Mesendoderm (in vitro differentiated cells): Measurements from ENCODE around the gene EVA1A. TPM values are rescaled to one million over a fixed set of nuclear protein-coding genes. Genes with fewer than 3 reads are reported as not detected.

Source experiments
- DNase-seq: peaks from one replicate; pipeline ENCODE4 v3.0.0; 2013
- H2AK5ac ChIP-seq: 2 replicates; pipeline ENCODE4 v1.6.1; 2013; ENCODE audit warnings: low read length, inconsistent platforms
- H2BK120ac ChIP-seq: 2 replicates; pipeline ENCODE4 v1.6.1; 2013; ENCODE audit warnings: low read depth, mild to moderate bottlenecking, low read length, moderate library complexity, mixed read lengths
- H2BK15ac ChIP-seq: replicated peaks from 2 replicates; pipeline ENCODE4 v1.6.1; 2013; ENCODE audit warnings: low read depth, mild to moderate bottlenecking, moderate library complexity
- H2BK5ac ChIP-seq: 2 replicates; pipeline ENCODE4 v1.6.1; 2013; ENCODE audit warnings: low read length, inconsistent platforms
- H3K18ac ChIP-seq: 2 replicates; pipeline ENCODE4 v1.6.1; 2013; ENCODE audit warnings: mild to moderate bottlenecking, low read length, mixed read lengths
- H3K23ac ChIP-seq: one replicate; pipeline ENCODE4 v1.6.1; 2013; ENCODE audit warnings: low read length
- H3K27ac ChIP-seq: 2 replicates; pipeline ENCODE4 v1.5.1; 2013; ENCODE audit warnings: low read depth, mild to moderate bottlenecking, inconsistent platforms, low read length, moderate library complexity
- H3K27me3 ChIP-seq: 2 replicates; pipeline ENCODE4 v1.6.1; 2013; ENCODE audit warnings: low read length, control low read depth, mild to moderate bottlenecking, inconsistent platforms; ENCODE audit not compliant: insufficient read depth, poor library complexity
- H3K36me3 ChIP-seq: 2 replicates; pipeline ENCODE4 v1.6.1; 2013; ENCODE audit warnings: low read length, inconsistent platforms; ENCODE audit not compliant: control insufficient read depth, insufficient read depth
- H3K4ac ChIP-seq: one replicate; pipeline ENCODE4 v1.6.1; 2013; ENCODE audit warnings: low read depth, mild to moderate bottlenecking, low read length, moderate library complexity
- H3K4me1 ChIP-seq: 2 replicates; pipeline ENCODE4 v1.6.1; 2013; ENCODE audit warnings: low read depth, low read length, inconsistent platforms; ENCODE audit not compliant: control insufficient read depth
- H3K4me2 ChIP-seq: 2 replicates; pipeline ENCODE4 v1.6.1; 2013; ENCODE audit warnings: low read length
- H3K4me3 ChIP-seq: 2 replicates; pipeline ENCODE4 v1.5.1; 2013; ENCODE audit warnings: mild to moderate bottlenecking, low read length
- H3K56ac ChIP-seq: one replicate; pipeline ENCODE4 v1.6.1; 2013; ENCODE audit warnings: low read length
- H3K79me1 ChIP-seq: 2 replicates; pipeline ENCODE4 v1.6.1; 2013; ENCODE audit warnings: low read length, inconsistent platforms
- H3K79me2 ChIP-seq: 2 replicates; pipeline ENCODE4 v1.6.1; 2013; ENCODE audit warnings: mild to moderate bottlenecking, low read length; ENCODE audit not compliant: control insufficient read depth, insufficient read depth
- H3K9ac ChIP-seq: 2 replicates; pipeline ENCODE4 v1.6.1; 2013; ENCODE audit warnings: low read length, inconsistent platforms
- H4K5ac ChIP-seq: one replicate; pipeline ENCODE4 v1.6.1; 2013; ENCODE audit warnings: low read length
- H4K8ac ChIP-seq: one replicate; pipeline ENCODE4 v1.6.1; 2013; ENCODE audit warnings: low read depth, mild to moderate bottlenecking, control low read depth, low read length, moderate library complexity
- WGBS: extraction: QIAGEN DNeasy Blood & Tissue Kit; methylation state at CpG from one replicate; pipeline ENCODE4 v1.1.7; 2013; ENCODE audit warnings: low lambda C conversion rate, missing lambda C conversion rate; ENCODE audit not compliant: insufficient coverage; ENCODE audit errors: extremely low coverage; 5-methylcytosine and 5-hydroxymethylcytosine counted together
- small RNA-seq: library from polyadenylated mRNA; stranded (forward); fragments of <200 nt; extraction: miRNeasy Mini kit (QIAGEN cat#:217004); gene quantifications from one replicate; pipeline ENCODE3, GENCODE V24; 2013; ENCODE audit not compliant: insufficient read depth

The EVA1A gene

GRCh38 chr2:75454241-75454620 is 106.5 kb downstream of the EVA1A start:
- DNase-seq: no peak
- H3K36me3 ChIP-seq: no peaks in the 10 kb centered on the region
- no peak overlapping the region for H2BK5ac ChIP-seq
- no peak overlapping the region for H3K56ac ChIP-seq
- H3K79me2 ChIP-seq: no peaks in the 10 kb centered on the region
- H3K27me3 ChIP-seq: no peaks in the 10 kb centered on the region
- no peak overlapping the region for H3K4me3 ChIP-seq
- WGBS: no CpG with 5 or more reads among the region's 2 CpGs
- no peak overlapping the region for H2BK120ac ChIP-seq
- H4K8ac ChIP-seq: no peak overlapping the region
- no peak overlapping the region for H3K9ac ChIP-seq
- no peak overlapping the region for H2AK5ac ChIP-seq
- no peak overlapping the region for H3K27ac ChIP-seq
- H4K5ac ChIP-seq: no peak overlapping the region
- no peak overlapping the region for H3K4me2 ChIP-seq
- no peak overlapping the region for H3K18ac ChIP-seq
- no peaks in the 10 kb centered on the region for H3K79me1 ChIP-seq
- H3K4ac ChIP-seq: no peak overlapping the region
- H2BK15ac ChIP-seq: no peak overlapping the region
- H3K23ac ChIP-seq: no peak overlapping the region
- H3K4me1 ChIP-seq: peaks cover 2% of the 10 kb centered on the region

GRCh38 chr2:75453384-75454240 is 107.1 kb downstream of the EVA1A start:
- Histone ChIP-seq H2BK120ac (no peak overlapping the region), H4K5ac (no peak overlapping the region), H3K4me3 (no peak overlapping the region), H3K23ac (no peak overlapping the region), H2AK5ac (no peak overlapping the region), H3K18ac (no peak overlapping the region), H3K79me1 (no peaks in the 10 kb centered on the region), H3K9ac (no peak overlapping the region), H3K27ac (no peak overlapping the region), H2BK5ac (no peak overlapping the region), H4K8ac (no peak overlapping the region), H3K4me2 (no peak overlapping the region), H3K4me1 (peaks cover 2% of the 10 kb centered on the region), H3K79me2 (no peaks in the 10 kb centered on the region), H2BK15ac (no peak overlapping the region), H3K27me3 (no peaks in the 10 kb centered on the region), H3K36me3 (no peaks in the 10 kb centered on the region), H3K56ac (no peak overlapping the region), H3K4ac (no peak overlapping the region)
- DNase-seq: no peak
- no CpG with 5 or more reads among the region's 5 CpGs for WGBS

GRCh38 chr2:75450068-75450467 is 110.7 kb downstream of the EVA1A start:
- H2BK15ac ChIP-seq: no peak overlapping the region
- H3K18ac ChIP-seq: no peak overlapping the region
- H4K8ac ChIP-seq: no peak overlapping the region
- no peak overlapping the region for H4K5ac ChIP-seq
- H3K27ac ChIP-seq: no peak overlapping the region
- no peak overlapping the region for H3K4me3 ChIP-seq
- no CpG with 5 or more reads among the region's 1 CpG for WGBS
- H2BK120ac ChIP-seq: no peak overlapping the region
- H3K4me1 ChIP-seq: peaks cover 2% of the 10 kb centered on the region
- H2BK5ac ChIP-seq: no peak overlapping the region
- H3K56ac ChIP-seq: no peak overlapping the region
- no peak overlapping the region for H3K4ac ChIP-seq
- DNase-seq: no peak
- H2AK5ac ChIP-seq: no peak overlapping the region
- H3K4me2 ChIP-seq: no peak overlapping the region
- H3K36me3 ChIP-seq: no peaks in the 10 kb centered on the region
- H3K79me2 ChIP-seq: no peaks in the 10 kb centered on the region
- H3K9ac ChIP-seq: no peak overlapping the region
- H3K79me1 ChIP-seq: no peaks in the 10 kb centered on the region
- no peak overlapping the region for H3K23ac ChIP-seq
- no peaks in the 10 kb centered on the region for H3K27me3 ChIP-seq

- H3K27ac ChIP-seq: no peak overlapping the region
- no peak overlapping the region for H3K9ac ChIP-seq
- WGBS: no CpG with 5 or more reads among the region's 5 CpGs
Observed at GRCh38 chr2:75447176-75447575, 113.6 kb downstream of the EVA1A start.

More at GRCh38 chr2:75447176-75447575, 113.6 kb downstream of the EVA1A start:
- H3K27me3 ChIP-seq: no peaks in the 10 kb centered on the region
- no peak overlapping the region for H3K4me2 ChIP-seq
- H3K79me1 ChIP-seq: no peaks in the 10 kb centered on the region
- H3K36me3 ChIP-seq: no peaks in the 10 kb centered on the region
- no peak overlapping the region for H2BK5ac ChIP-seq
- no peaks in the 10 kb centered on the region for H3K79me2 ChIP-seq
- DNase-seq: no peak
- H3K23ac ChIP-seq: no peak overlapping the region
- no peak overlapping the region for H2BK15ac ChIP-seq
- no peak overlapping the region for H4K5ac ChIP-seq
- no peak overlapping the region for H4K8ac ChIP-seq
- H2BK120ac ChIP-seq: no peak overlapping the region
- H3K4ac ChIP-seq: no peak overlapping the region
- no peak overlapping the region for H3K18ac ChIP-seq
- no peaks in the 10 kb centered on the region for H3K4me1 ChIP-seq
- no peak overlapping the region for H3K4me3 ChIP-seq
- no peak overlapping the region for H2AK5ac ChIP-seq
- H3K56ac ChIP-seq: no peak overlapping the region

Small RNA genes lying within 50 kb of the gene (small RNA-seq; reads per million reads assigned to genes)
- gene RF01233: not detected
